Activated CD4-positive, alpha-beta T cell treated with anti-CD3 and anti-CD28 coated beads for 36 hours (primary cell): Measurements from ENCODE around the gene OGDH. TPM values are rescaled to one million over a fixed set of nuclear protein-coding genes. Genes with fewer than 3 reads are reported as not detected.

Experiments used
- ATAC-seq: fragments of 200-7000 bp; cut with Tn5 transposase; one replicate; pipeline ENCODE4 v1.10.0; 2021; ENCODE audit warnings: mild to moderate bottlenecking, moderate library complexity
- CTCF ChIA-PET: fragments of 350-600 bp; sonication (Branson Sonifier 250); formaldehyde crosslinking; loops from one replicate; lab custom pipeline; 2021; ENCODE audit warnings: antibody characterized with exemption; lab: Charles Lee
- POLR2A ChIA-PET: fragments of 350-600 bp; sonication (Branson Sonifier 250); formaldehyde crosslinking; loops from one replicate; lab custom pipeline; 2021; ENCODE audit warnings: antibody characterized with exemption, inconsistent platforms; lab: Charles Lee
- DNase-seq: peaks from one replicate; pipeline ENCODE4 v3.0.0-alpha.2; 2020
- H3K27ac Mint-ChIP-seq: one replicate; pipeline ENCODE4 v1.8.0; 2021; ENCODE audit warnings: mixed read lengths
- H3K27me3 Mint-ChIP-seq: one replicate; pipeline ENCODE4 v1.8.0; 2021; ENCODE audit warnings: mixed read lengths
- H3K36me3 Mint-ChIP-seq: one replicate; pipeline ENCODE4 v1.8.0; 2021; ENCODE audit warnings: low read depth, mixed read lengths
- H3K4me1 Mint-ChIP-seq: one replicate; pipeline ENCODE4 v1.8.0; 2021; ENCODE audit warnings: mixed read lengths
- H3K4me3 Mint-ChIP-seq: one replicate; pipeline ENCODE4 v1.8.0; 2021; ENCODE audit warnings: mild to moderate bottlenecking, moderate library complexity, mixed read lengths
- H3K9me3 Mint-ChIP-seq: one replicate; pipeline ENCODE4 v1.8.0; 2021; ENCODE audit warnings: low read depth, mixed read lengths
- intact Hi-C, 2 experiments: fragments of 100-400 bp; cut with DNase I in 1 of 2; cut with micrococcal nuclease in 1 of 2; formaldehyde crosslinking; loops; one replicate each; pipeline versions ENCODE4 v1.14.2 to v1.15.1; 2022 to 2024; cut with DNase I, micrococcal nuclease
- total RNA-seq, 2 experiments: library from RNA; stranded (reverse); gene quantifications; one replicate each; pipeline ENCODE4 v1.2.3, GENCODE V29; 2021

Gene OGDH
- total RNA-seq, 2 experiments from 2014 or later = 80.3 to 90.1 TPM

GRCh38 chr7:44650242-44650641 lies 43.8 kb downstream of the OGDH start:
- ATAC-seq (no peak), DNase-seq (no peak)
- Mint-ChIP-seq H3K9me3 (no peaks in the 10 kb centered on the region), H3K27me3 (no peaks in the 10 kb centered on the region), H3K27ac (no peak overlapping the region), H3K36me3 (peaks cover 34% of the 10 kb centered on the region), H3K4me3 (no peak overlapping the region), H3K4me1 (no peaks in the 10 kb centered on the region)
- POLR2A ChIA-PET = no interaction called here
- intact Hi-C loops = no loop called here
- CTCF ChIA-PET = interaction anchor here (0.6 to 1.5 kb wide), 2 partner anchors 33 to 241 kb away, joined by 3 to 5 read pairs; no protein-coding TSS in a partner anchor

GRCh38 chr7:44650772-44651171 lies 44.3 kb downstream of the OGDH start:
- Mint-ChIP-seq H3K27me3 (no peaks in the 10 kb centered on the region), H3K9me3 (no peaks in the 10 kb centered on the region), H3K36me3 (peaks cover 37% of the 10 kb centered on the region), H3K27ac (no peak overlapping the region), H3K4me1 (no peaks in the 10 kb centered on the region), H3K4me3 (no peak overlapping the region)
- ChIA-PET POLR2A (no interaction called here), CTCF (interaction anchor here (1.5 kb wide), 1 partner anchor 33 kb away, joined by 5 read pairs; no protein-coding TSS in a partner anchor)
- DNase-seq = no peak
- no peak for ATAC-seq
- intact Hi-C loops = no loop called here

GRCh38 chr7:44652535-44652934 lies 46.1 kb downstream of the OGDH start:
- ChIA-PET POLR2A (no interaction called here), CTCF (no interaction called here)
- Mint-ChIP-seq H3K4me1 (no peaks in the 10 kb centered on the region), H3K4me3 (no peak overlapping the region), H3K27me3 (no peaks in the 10 kb centered on the region), H3K9me3 (peaks cover 2% of the 10 kb centered on the region), H3K27ac (no peak overlapping the region), H3K36me3 (peaks cover 49% of the 10 kb centered on the region)
- ATAC-seq (no peak), DNase-seq (no peak)
- intact Hi-C loops = no loop called here

GRCh38 chr7:44654255-44654796 lies 47.9 kb downstream of the OGDH start:
- ATAC-seq = no peak
- ChIA-PET CTCF (interaction anchor here (0.6 to 1.0 kb wide), 2 partner anchors 8 to 56 kb away, joined by 3 read pairs; no protein-coding TSS in a partner anchor), POLR2A (interaction anchor here (0.6 kb wide), 1 partner anchor 143 kb away, joined by 3 read pairs; no protein-coding TSS in a partner anchor)
- no peak overlapping the region for H3K27ac Mint-ChIP-seq
- no peak overlapping the region for H3K4me3 Mint-ChIP-seq
- DNase-seq = no peak
- H3K4me1 Mint-ChIP-seq = peaks cover under 1% of the 10 kb centered on the region
- no peaks in the 10 kb centered on the region for H3K27me3 Mint-ChIP-seq
- peaks cover 52% of the 10 kb centered on the region for H3K36me3 Mint-ChIP-seq
- peaks cover 3% of the 10 kb centered on the region for H3K9me3 Mint-ChIP-seq
- intact Hi-C loops = no loop called here

- ChIA-PET POLR2A (no interaction called here), CTCF (interaction anchor here (0.5 to 3.1 kb wide), 4 partner anchors 16 to 873 kb away, joined by 3 to 13 read pairs (median 4); partner anchors contain the start of gene OGDH)
- Mint-ChIP-seq H3K36me3 (peaks cover 54% of the 10 kb centered on the region), H3K27ac (no peak overlapping the region), H3K4me3 (no peak overlapping the region), H3K27me3 (no peaks in the 10 kb centered on the region), H3K4me1 (peaks cover 7% of the 10 kb centered on the region), H3K9me3 (peaks cover 7% of the 10 kb centered on the region)
- intact Hi-C loops = no loop called here
- DNase-seq (no peak), ATAC-seq (no peak)
Measured at GRCh38 chr7:44655341-44655740, 48.9 kb downstream of the OGDH start.

GRCh38 chr7:44658979-44659378 lies 52.6 kb downstream of the OGDH start:
- POLR2A ChIA-PET = no interaction called here
- no peak overlapping the region for H3K4me3 Mint-ChIP-seq
- DNase-seq (no peak), ATAC-seq (no peak)
- H3K27ac Mint-ChIP-seq = no peak overlapping the region
- CTCF ChIA-PET = no interaction called here
- peaks cover 14% of the 10 kb centered on the region for H3K9me3 Mint-ChIP-seq
- intact Hi-C loops = no loop called here
- H3K27me3 Mint-ChIP-seq = no peaks in the 10 kb centered on the region
- H3K36me3 Mint-ChIP-seq = peaks cover 62% of the 10 kb centered on the region
- peaks cover 7% of the 10 kb centered on the region for H3K4me1 Mint-ChIP-seq

GRCh38 chr7:44661233-44661632 lies 54.8 kb downstream of the OGDH start:
- Mint-ChIP-seq H3K4me3 (no peak overlapping the region), H3K4me1 (peaks cover 7% of the 10 kb centered on the region), H3K27me3 (no peaks in the 10 kb centered on the region), H3K9me3 (peaks cover 14% of the 10 kb centered on the region), H3K27ac (no peak overlapping the region), H3K36me3 (peaks cover 57% of the 10 kb centered on the region)
- ChIA-PET POLR2A (no interaction called here), CTCF (no interaction called here)
- intact Hi-C loops = no loop called here
- DNase-seq (no peak), ATAC-seq (no peak)

GRCh38 chr7:44664780-44665461 lies 58.5 kb downstream of the OGDH start:
- ATAC-seq = no peak
- H3K36me3 Mint-ChIP-seq = peaks cover 36% of the 10 kb centered on the region
- ChIA-PET POLR2A (no interaction called here), CTCF (no interaction called here)
- H3K27ac Mint-ChIP-seq = no peak overlapping the region
- H3K9me3 Mint-ChIP-seq = peaks cover 9% of the 10 kb centered on the region
- no peak for DNase-seq
- no peak overlapping the region for H3K4me3 Mint-ChIP-seq
- no peaks in the 10 kb centered on the region for H3K27me3 Mint-ChIP-seq
- intact Hi-C loops = no loop called here
- H3K4me1 Mint-ChIP-seq = no peaks in the 10 kb centered on the region

GRCh38 chr7:44665531-44666213 lies 59.2 kb downstream of the OGDH start:
- ATAC-seq (no peak), DNase-seq (no peak)
- no peak overlapping the region for H3K27ac Mint-ChIP-seq
- no peaks in the 10 kb centered on the region for H3K27me3 Mint-ChIP-seq
- H3K4me1 Mint-ChIP-seq = no peaks in the 10 kb centered on the region
- peaks cover 5% of the 10 kb centered on the region for H3K9me3 Mint-ChIP-seq
- intact Hi-C loops = no loop called here
- ChIA-PET CTCF (interaction anchor here (0.6 kb wide), 1 partner anchor 36 kb away, joined by 3 read pairs; no protein-coding TSS in a partner anchor), POLR2A (no interaction called here)
- peaks cover 28% of the 10 kb centered on the region for H3K36me3 Mint-ChIP-seq
- no peak overlapping the region for H3K4me3 Mint-ChIP-seq

- H3K27me3 Mint-ChIP-seq = no peaks in the 10 kb centered on the region
- H3K36me3 Mint-ChIP-seq = peaks cover 25% of the 10 kb centered on the region
- H3K4me1 Mint-ChIP-seq = no peaks in the 10 kb centered on the region
- no peaks in the 10 kb centered on the region for H3K9me3 Mint-ChIP-seq
- H3K27ac Mint-ChIP-seq = peak overlapping the region; percentile 17
- ChIA-PET CTCF (interaction anchor here (0.6 kb wide), 1 partner anchor 36 kb away, joined by 3 read pairs; no protein-coding TSS in a partner anchor), POLR2A (no interaction called here)
- intact Hi-C loops = no loop called here
- DNase-seq (no peak), ATAC-seq (no peak)
- H3K4me3 Mint-ChIP-seq = no peak overlapping the region
Measured at GRCh38 chr7:44666566-44666965, 60.1 kb downstream of the OGDH start.

GRCh38 chr7:44667190-44667589 lies 60.8 kb downstream of the OGDH start:
- no peak overlapping the region for H3K4me3 Mint-ChIP-seq
- DNase-seq = no peak
- no peaks in the 10 kb centered on the region for H3K27me3 Mint-ChIP-seq
- intact Hi-C loops = no loop called here
- peaks cover 23% of the 10 kb centered on the region for H3K36me3 Mint-ChIP-seq
- POLR2A ChIA-PET = no interaction called here
- no peaks in the 10 kb centered on the region for H3K4me1 Mint-ChIP-seq
- no peaks in the 10 kb centered on the region for H3K9me3 Mint-ChIP-seq
- CTCF ChIA-PET = interaction anchor here (0.6 kb wide), 2 partner anchors 309 to 457 kb away, joined by 3 to 4 read pairs; no protein-coding TSS in a partner anchor
- ATAC-seq = no peak
- no peak overlapping the region for H3K27ac Mint-ChIP-seq
